ENCODE data around the gene PCNT.
"Not testable (repeated sequence)": the region's sequence is repeated elsewhere in the genome, so short reads cannot be mapped to it uniquely, and the experiment has no call there.

PCNT gene

DNA sequence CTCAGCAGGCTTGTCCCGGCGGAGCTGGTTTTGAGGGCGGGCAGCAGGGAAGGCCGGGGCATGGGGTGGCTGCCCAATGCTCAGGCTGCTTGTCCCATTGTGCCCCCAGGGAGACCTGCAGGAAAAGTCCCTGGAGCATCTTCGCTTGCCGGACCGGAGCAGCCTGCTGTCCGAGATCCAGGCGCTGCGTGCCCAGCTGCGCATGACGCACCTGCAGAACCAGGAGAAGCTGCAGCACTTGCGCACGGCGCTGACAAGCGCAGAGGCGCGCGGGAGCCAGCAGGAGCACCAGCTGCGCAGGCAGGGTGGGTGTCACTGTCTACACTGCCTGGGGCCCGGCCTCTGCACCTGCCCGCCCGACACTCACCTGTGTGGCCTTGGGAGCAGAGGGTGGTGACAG, 104.3 kb downstream of the PCNT start:
- no peak for DNase-seq

DNA sequence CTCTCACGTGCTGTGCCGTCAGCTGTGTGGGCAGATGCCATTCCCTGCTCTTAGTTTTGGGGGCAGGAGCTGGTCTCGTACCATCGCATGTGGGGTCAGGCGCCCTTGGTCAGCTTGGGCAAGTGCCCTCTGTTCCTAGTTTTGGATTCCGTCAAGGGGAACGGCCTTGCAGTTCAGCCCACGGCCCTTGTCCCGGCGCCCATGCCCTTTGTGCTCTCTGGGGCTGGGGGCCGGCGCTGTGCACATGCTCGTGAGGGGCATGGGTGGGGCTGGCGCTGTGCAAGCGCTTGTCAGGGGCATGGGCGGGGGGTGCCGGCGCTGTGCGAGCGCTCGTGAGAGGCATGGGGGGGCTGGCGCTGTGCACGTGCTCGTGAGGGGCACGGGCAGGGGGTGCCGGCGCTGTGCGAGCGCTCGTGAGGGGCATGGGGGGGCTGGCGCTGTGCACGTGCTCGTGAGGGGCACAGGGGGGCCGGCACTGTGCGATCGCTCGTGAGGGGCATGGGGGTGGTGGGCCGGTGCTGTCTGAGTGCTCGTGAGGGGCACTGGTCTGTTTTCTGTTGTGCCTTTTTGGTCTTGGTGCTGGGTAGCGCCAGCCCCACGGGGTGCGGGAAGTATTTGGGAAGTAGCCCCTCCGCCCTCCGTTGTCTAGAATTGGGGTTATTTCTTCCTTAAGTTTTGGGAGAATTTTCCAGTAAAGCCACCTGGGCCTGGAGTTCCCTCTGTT, 105.2 kb downstream of the PCNT start:
- no peak for DNase-seq

GRCh38 chr21:46429754-46430681, 106.1 kb downstream of the PCNT start:
- no peak for DNase-seq

DNA sequence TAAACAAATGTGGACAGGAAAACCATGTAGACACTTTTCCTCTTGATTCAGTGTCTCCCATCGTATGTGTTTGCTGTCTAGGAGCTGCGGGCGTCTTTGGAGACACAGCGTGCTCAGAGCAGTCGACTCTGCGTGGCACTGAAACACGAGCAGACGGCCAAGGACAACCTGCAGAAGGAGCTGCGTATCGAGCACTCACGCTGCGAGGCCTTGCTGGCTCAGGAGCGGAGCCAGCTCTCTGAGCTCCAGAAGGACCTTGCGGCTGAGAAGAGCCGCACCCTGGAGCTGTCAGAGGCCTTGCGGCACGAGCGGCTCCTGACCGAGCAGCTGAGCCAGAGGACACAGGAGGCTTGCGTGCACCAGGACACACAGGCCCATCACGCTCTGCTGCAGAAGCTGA, 107.5 kb downstream of the PCNT start:
- no peak for DNase-seq

DNA sequence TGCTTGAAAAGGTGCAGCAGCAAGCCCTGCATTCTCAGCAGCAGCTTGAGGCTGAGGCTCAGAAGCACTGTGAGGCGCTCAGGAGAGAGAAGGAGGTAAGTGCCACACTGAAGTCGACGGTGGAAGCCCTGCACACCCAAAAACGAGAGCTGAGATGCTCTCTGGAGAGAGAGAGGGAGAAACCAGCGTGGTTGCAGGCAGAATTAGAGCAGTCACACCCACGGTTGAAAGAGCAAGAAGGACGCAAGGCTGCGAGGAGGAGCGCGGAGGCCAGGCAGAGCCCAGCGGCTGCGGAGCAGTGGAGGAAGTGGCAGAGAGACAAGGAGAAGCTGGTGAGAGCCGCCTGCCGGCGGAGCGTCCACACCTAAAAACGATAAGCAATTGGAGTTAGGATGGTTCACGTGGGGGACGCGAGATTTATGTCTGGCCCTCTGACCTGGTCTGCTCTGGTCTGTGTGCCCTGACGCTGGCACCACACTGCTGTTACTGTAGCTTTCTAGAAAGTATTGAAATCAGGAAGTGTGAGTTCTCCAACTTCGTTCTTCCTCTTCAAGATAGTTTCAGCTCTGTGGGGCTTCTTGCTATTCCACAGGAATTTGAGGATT, 108.0 kb downstream of the PCNT start:
- DNase-seq = no peak

- DNase-seq = not testable (repeated sequence)
Observed at GRCh38 chr21:46433116-46433515, 109.2 kb downstream of the PCNT start.

DNA sequence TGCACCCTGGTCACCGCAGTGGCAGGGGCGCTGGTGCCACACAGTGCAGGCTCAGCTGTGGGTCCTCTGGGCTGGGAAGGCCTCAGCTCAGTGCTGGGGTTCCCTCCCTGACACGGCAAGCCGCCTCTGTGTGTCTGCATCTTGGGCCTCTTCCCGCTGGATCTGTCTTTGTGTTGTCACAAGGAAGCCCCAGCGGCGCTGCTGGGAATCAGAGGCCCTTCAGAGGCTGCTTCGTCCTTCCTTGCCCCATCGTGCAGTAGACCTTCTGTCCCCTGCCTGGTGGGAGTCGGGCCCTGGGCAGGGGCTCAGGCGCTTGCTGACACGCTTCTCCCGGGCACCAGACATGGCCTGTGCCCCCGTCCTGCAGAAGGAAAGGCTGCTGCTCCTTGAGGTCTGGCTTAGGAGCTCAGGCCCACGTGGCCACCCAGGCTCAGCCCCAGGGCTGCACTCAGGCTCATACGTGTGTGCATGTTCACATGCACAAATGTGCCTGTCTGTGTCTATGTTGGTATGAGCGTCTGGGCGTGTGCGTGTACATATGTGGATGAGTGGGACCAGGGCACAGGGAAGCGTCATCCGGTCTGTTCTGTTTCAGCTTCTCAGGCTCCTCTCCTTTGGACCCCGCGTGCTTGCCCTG, 110.5 kb downstream of the PCNT start:
- DNase-seq = no peak

DNA sequence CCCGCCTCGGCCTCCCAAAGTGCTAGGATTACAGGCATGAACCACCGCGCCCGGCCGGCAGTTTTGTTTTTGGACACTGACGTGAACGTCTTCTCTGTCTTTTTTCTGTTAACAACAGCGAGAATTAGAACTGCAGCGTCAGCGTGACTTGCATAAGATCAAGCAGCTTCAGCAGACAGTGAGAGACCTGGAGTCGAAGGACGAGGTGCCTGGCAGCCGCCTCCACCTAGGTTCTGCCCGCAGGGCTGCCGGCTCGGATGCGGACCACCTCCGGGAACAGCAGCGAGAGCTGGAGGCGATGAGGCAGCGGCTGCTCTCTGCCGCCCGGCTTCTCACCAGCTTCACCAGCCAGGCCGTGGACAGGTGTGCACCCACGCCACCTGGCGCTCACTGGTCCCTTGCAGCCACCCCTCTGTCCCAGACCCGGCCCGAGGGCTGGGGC, 111.9 kb downstream of the PCNT start:
- no peak for DNase-seq

DNA sequence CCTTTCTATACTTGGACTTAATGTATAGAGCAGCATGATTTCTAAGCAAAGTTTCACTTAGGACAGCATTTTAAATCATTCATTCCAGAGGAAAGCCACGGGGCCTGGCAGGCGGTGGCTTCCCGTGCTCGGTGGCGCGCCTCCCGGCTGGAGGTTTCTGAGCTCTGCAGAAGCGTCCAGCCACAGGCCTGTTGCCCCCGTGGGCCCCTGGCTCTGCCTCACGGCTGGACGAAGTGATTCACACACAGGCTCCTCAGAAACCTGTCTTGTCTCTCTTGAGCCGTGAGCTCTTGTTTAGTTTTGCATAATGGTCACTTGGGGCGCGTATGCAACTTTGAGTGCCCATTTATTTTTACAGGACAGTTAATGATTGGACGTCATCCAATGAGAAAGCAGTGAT, 112.7 kb downstream of the PCNT start:
- no peak for DNase-seq

DNA sequence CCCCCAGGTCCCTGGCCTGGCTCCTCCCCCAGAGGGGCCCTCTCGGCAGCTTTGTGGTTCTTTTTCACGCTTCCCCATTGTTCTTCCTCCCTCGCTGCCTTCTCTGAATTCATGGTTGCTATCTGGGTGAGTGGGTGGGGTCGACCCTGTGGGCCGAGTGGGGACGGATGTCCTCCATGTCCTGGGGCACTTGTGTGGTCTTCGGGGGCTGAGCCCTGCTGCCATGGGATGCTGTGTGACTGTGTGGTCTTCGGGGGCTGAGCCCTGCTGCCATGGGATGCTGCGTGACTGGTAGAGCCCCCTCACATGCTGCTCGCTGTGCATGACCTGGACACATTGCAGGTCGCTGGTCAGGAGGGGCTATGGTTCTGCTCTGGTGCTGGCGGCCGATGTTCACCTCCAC, 113.1 kb downstream of the PCNT start:
- DNase-seq = no peak

DNA sequence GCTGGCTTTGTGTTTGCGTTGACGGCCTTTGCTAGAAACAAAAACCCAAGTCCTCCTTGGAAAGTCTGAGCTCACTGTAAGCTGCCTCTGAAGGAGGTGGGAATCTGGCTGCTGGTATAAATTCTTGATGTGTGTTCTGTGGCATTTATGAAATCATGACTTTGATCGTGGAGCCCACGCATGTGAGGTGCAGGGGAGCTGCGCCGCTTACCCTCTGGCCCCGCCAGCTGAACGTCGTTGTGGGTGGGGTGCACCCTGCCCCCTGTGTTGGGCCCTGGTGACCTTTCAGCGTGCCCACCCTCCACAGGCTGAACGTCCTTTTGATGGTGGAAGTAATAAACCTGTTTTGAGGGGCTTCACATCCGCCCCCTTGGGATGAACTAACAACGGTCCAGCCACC, 113.6 kb downstream of the PCNT start:
- DNase-seq = no peak

DNA sequence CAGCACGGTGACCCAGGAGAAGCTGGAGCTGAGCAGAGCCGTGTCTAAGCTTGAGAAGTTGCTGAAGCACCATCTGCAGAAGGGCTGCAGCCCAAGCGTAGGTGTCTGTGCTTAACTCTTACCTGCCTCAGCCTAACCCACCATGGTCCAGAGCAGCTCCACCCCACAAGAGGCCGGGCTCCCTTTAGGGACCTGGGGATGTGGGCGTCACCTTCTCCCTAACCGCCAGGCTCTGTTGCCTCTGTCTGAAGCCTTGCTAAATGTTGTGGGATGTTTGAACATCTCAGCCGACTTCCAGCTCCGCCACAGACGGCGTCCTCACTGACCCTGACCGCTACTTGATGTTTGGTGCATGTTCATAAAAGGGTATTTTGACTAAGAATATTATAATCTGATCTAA, 114.3 kb downstream of the PCNT start:
- no peak for DNase-seq

GRCh38 chr21:46439906-46440305, 116.0 kb downstream of the PCNT start:
- no peak for DNase-seq

- no peak for DNase-seq
Observed at GRCh38 chr21:46441331-46441730, 117.4 kb downstream of the PCNT start.

GRCh38 chr21:46441961-46442498, 118.1 kb downstream of the PCNT start:
- DNase-seq = no peak

- no peak for DNase-seq
Observed at GRCh38 chr21:46442938-46443337, 119.0 kb downstream of the PCNT start.

DNA sequence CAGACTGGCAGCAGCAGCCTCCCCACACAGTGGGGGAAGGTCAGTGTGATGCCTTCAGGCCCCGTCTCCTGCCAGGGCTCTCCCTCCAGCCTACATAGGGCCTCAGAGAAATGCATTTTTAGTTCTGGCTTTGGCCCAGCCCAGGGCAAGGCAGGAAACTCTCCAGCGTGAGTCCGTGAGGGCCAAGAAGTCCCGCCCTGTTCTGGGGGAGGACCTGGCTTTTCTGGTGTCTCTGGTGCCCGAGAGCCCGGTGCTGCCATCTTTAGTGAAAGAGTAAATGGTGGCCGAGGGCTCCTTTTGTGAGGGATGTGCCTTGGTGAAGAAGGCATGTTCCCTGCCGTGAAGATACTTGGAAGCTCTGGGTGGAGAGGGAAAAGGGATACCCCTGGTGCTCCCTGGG, 120.0 kb downstream of the PCNT start:
- DNase-seq = no peak

DNA sequence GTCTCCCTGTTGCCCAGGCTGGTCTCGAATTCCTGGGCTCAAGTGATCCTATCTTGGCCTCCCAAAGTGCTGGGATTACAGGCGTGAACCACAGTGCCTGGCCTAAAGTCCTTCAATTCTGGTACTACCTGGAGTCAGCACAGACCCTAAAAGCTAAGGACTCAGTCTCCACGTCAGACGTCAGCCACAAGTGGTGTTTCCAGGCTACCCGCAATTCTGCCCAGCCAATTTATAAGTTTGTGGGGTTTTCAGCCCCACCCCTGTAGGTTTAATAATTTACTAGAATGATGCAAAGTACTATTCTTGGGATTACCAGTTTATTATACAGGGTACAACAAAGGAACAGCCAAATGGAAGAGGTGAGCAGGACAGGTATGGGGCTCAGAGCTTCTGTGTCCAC, 124.2 kb downstream of the PCNT start:
- DNase-seq = no peak

DNA sequence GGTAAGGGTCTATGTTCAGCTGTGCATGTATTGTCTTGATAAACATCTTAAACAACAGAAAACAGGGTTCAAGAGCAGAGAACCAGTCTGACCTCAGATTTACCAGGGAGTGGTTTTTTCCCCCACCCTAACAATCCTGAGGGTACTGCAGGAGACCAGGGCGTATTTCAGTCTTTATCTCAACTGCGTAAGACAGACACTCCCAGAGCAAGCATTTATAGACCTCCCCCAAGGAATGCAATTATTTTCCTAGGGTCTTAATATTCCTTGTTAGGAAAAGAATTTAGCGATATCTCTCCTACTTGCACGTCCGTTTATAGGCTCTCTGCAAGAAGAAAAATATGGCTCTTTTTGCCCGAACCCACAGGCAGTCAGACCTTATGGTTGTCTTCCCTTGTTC, 124.9 kb downstream of the PCNT start:
- DNase-seq = not testable (repeated sequence)

GRCh38 chr21:46452710-46453109, 128.8 kb downstream of the PCNT start:
- DNase-seq = no peak

DNA sequence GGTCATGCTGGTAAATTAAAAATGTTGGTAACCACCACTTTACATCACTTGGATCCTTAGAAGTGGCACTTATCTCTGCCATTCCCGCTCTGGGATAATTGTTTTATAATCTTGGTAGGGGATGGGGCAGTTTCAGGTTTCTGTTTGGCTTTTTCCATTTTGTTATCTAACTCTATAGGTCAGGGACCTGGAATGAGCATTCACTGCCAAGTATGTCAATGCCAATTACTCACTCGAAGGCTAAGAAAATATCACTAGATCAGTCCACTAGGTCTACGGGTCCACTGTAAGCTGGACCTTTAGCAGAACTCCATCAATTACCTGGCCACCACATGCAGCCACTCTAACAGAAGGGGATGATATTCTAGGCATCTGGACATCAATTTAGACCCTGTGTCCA, 130.2 kb downstream of the PCNT start:
- DNase-seq = no peak

DNA sequence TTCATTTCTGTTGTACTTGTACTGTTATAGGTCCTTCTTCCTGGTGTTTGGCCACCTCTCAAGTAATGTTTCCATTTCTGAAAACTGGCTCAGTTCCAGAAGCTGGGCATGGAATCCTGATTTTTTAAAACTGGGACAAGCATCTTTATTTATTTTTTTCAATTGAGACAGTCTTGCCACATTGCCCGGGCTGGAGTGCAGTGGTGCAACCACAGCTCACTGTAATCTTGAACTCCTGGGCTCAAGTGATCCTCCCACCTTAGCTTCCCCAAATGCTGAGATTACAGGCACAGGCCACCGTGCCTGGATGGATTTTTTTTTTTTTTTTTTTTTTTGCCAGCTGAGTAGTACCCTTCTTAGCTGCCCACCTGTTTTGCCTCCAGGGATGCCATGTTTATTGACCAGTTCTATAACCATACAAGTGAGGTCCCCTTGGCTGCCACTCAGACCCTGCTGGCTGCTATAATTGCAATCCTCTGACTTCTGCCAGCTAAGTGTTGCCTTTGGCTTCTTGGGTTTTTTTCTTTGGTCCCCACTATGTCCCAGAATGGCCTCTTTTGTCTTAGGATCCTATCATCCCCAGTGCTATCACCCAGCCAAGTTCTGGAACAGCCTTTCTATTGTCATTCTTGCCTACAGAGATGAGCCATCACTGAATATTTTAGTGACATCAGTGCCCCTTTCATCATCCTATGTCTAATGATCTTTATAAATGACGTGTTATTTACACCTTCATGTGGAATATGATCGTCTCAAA, 130.9 kb downstream of the PCNT start:
- DNase-seq = no peak

Data from right hindlimb (tissue), 1 donor.